GM10266 (cell line): ENCODE measurements around the gene SRSF6.

ENCODE experiments used
- DNase-seq: peaks from one replicate; pipeline ENCODE4 v3.0.0; 2012; ENCODE audit errors: extremely low spot score
- TF ChIP-seq, protein P1 (sequence below): IDR thresholded peaks from 2 replicates; pipeline ENCODE4 v1.5.1; 2012; ENCODE audit warnings: mild to moderate bottlenecking, low read depth; ENCODE audit not compliant: control insufficient read depth, insufficient read depth; ENCODE audit errors: missing control alignments

Gene SRSF6

DNA sequence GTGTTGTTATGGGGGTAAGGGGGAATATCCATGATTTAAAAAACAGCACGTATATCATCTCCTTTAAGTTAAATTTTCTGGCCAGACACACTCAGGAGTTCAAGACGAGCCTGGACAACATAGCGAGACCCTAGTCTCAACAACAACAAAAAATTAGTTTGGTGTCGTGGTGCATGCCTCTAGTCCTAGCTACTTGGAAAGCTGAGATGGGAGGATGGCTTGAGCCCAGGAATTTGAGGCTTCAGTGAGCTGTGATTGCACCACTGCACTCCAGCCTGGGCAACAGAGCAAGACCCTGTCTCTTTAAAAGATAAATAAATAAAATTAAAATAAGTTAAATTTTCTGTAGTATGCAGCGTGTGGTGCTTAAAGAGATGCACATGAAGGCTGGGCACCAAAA lies 31.5 kb upstream of the SRSF6 start:
- TF ChIP-seq, protein P1, sequence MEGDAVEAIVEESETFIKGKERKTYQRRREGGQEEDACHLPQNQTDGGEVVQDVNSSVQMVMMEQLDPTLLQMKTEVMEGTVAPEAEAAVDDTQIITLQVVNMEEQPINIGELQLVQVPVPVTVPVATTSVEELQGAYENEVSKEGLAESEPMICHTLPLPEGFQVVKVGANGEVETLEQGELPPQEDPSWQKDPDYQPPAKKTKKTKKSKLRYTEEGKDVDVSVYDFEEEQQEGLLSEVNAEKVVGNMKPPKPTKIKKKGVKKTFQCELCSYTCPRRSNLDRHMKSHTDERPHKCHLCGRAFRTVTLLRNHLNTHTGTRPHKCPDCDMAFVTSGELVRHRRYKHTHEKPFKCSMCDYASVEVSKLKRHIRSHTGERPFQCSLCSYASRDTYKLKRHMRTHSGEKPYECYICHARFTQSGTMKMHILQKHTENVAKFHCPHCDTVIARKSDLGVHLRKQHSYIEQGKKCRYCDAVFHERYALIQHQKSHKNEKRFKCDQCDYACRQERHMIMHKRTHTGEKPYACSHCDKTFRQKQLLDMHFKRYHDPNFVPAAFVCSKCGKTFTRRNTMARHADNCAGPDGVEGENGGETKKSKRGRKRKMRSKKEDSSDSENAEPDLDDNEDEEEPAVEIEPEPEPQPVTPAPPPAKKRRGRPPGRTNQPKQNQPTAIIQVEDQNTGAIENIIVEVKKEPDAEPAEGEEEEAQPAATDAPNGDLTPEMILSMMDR = no peak
- DNase-seq = no peak

DNA sequence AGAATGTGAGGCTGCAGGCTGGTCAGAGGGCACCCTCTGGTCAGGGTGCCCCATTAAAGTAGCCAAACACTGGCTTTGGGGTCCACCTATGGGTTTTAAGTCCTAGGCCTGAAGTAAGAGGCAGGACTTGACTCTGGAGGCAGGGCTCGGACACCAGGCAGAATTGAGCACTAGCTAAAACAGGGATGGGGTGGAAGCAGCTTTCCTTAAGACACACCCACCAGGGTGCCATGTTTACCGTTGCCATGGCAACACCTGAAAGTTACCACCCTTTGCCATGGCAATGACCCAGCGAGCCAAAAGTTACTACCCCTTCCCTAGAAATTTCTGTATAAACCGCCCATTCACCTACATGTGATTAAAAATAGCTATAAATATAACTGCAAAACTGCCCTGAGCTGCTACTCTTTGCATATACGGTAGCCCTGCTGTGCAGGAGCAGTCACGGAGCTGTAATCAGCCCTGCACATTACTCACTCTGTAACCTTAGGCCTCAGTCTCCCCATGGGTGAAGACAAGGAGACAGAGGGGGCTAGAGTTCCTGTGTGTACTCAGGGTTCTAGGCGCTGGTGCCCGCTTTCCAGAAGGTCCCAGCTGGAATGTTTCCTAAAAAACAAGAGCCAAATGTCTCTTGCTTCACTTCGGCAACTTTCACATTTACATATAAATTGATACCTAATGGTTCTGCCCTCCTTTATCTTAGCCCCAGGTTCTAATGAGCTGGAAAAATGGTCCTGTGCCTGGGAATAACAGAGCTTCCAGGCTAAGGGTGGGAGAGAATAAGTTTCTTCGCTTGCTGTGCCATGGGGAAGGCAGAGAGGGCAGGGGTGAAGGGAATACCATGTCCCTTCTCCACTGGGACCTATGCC lies 27.2 kb upstream of the SRSF6 start:
- no peak for DNase-seq
- TF ChIP-seq, protein P1 = no peak

DNA sequence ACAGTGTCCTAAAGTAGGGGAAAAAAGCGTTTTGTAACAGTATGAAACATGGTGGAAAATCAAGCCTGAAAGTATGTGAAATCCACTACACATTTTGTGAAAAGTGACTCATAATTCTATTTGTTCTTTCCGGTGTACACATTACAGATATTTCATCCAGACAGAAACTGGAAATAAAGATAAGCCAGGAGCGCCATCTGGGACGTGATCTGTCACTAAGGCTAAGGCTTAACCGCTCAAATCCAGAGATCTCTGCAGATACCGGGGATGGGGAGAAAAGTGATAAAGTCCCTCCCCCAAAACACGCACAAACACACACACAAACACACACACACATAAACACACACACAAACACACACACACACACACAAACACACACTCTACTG lies 26.6 kb upstream of the SRSF6 start:
- no peak for DNase-seq
- TF ChIP-seq, protein P1 = no peak

- TF ChIP-seq, protein P1 = no peak
- DNase-seq = no peak
Measured at GRCh38 chr20:43432498-43432897, 25.2 kb upstream of the SRSF6 start.

DNA sequence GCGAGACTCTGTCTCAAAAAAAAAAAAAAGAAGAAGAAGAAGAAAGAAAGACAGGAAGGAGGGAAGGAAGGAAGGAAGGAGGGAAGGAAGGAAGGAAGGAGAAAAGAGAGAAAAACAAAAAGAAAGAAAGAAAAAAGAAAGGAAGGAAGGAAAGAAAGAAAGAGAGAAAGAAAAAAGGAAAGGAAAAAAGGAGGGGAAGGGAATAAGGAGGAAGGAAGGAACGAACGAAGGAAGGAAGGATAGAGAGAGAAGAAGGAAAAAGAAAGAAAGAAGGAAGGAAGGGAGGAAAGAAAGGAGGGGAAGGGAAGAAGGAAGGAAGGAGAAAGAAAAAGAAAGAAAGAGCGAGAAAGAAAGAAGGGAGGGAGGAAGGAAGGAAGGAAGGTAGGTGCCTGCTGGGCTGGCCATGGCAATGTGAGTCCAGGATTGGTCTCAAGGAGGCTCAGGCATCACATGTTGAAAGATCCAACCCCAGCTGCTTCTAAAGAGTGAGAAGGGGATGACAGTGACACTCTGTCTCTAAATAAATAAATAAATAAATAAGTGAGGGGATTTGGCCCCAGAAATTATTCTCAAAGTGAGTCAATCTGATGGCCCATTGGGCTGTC lies 24.3 kb upstream of the SRSF6 start:
- no peak for DNase-seq
- TF ChIP-seq, protein P1 = no peak

GRCh38 chr20:43434565-43434964 lies 23.1 kb upstream of the SRSF6 start:
- TF ChIP-seq, protein P1 = no peak

More at GRCh38 chr20:43434565-43434964, 23.1 kb upstream of the SRSF6 start:
- no peak for DNase-seq
